H1 (cell line): ENCODE results near the gene DOCK10. TPM values are rescaled to one million over a fixed set of nuclear protein-coding genes. Genes with fewer than 3 reads are reported as not detected.

Experiments used
- CTCF ChIA-PET: fragments of 300-600 bp; sonication (Branson Sonifier 250); formaldehyde crosslinking; loops from one replicate; lab custom pipeline; 2021; ENCODE audit not compliant: partially characterized antibody; lab: Charles Lee
- POLR2A ChIA-PET: fragments of 300-600 bp; sonication (Branson Sonifier 250); formaldehyde crosslinking; loops from one replicate; lab custom pipeline; 2021; ENCODE audit warnings: inconsistent platforms; ENCODE audit not compliant: partially characterized antibody; lab: Charles Lee
- DNase-seq, 2 experiments: peaks; one replicate each; pipeline versions ENCODE4 v3.0.0 to v3.0.0-alpha.2; 2010 to 2022; ENCODE audit warnings: low spot score in 2 of 2, low read depth in 1 of 2, mixed read lengths in 1 of 2
- FAIRE-seq: peaks from 2 replicates; lab custom pipeline; 2011; peaks lifted over from hg19 to GRCh38; lab: Jason Lieb, UNC
- H2AFZ ChIP-seq: 2 replicates; pipeline ENCODE4 v1.8.1; 2012; ENCODE audit warnings: low read length, inconsistent platforms
- H2AK5ac ChIP-seq: 2 replicates; pipeline ENCODE4 v1.6.1; 2013; ENCODE audit warnings: low read depth, low read length
- H2BK120ac ChIP-seq: replicated peaks from 2 replicates; pipeline ENCODE3; 2013; ENCODE audit warnings: low read depth, low read length, inconsistent platforms
- H2BK12ac ChIP-seq: 2 replicates; pipeline ENCODE4 v1.6.1; 2013; ENCODE audit warnings: low read depth, low read length
- H2BK15ac ChIP-seq: 2 replicates; pipeline ENCODE4 v1.6.1; 2013; ENCODE audit warnings: low read length
- H2BK20ac ChIP-seq: 2 replicates; pipeline ENCODE4 v1.6.1; 2013; ENCODE audit warnings: low read length
- H2BK5ac ChIP-seq: 2 replicates; pipeline ENCODE4 v1.6.1; 2013; ENCODE audit warnings: low read depth, low read length
- H3K14ac ChIP-seq: 2 replicates; pipeline ENCODE4 v1.6.1; 2013; ENCODE audit warnings: inconsistent platforms; ENCODE audit not compliant: insufficient read length
- H3K18ac ChIP-seq: 2 replicates; pipeline ENCODE4 v1.6.1; 2013; ENCODE audit warnings: low read length; ENCODE audit errors: extremely low read depth
- H3K23ac ChIP-seq: 2 replicates; pipeline ENCODE4 v1.6.1; 2013; ENCODE audit warnings: inconsistent platforms; ENCODE audit not compliant: insufficient read length
- H3K23me2 ChIP-seq: 2 replicates; pipeline ENCODE4 v1.6.1; 2013; ENCODE audit warnings: low read depth, low read length
- H3K27ac ChIP-seq: 2 replicates; pipeline ENCODE4 v1.6.1; 2011; ENCODE audit warnings: low read depth, low read length, inconsistent platforms
- H3K27me3 ChIP-seq, 4 experiments: replicated peaks in 1 of 4; 1 replicate in 1 of 4; 2 replicates in 3 of 4; pipeline versions ENCODE4 v1.6.1 to v1.8.1; 2011 to 2013; ENCODE audit warnings: low read length in 3 of 4, mild to moderate bottlenecking in 3 of 4, inconsistent platforms in 2 of 4, mixed read lengths in 2 of 4, moderate library complexity in 1 of 4; ENCODE audit not compliant: control insufficient read depth in 3 of 4, insufficient read depth in 3 of 4; ENCODE audit errors: extremely low read depth in 1 of 4
- H3K36me3 ChIP-seq, 4 experiments: 2 replicates each; pipeline versions ENCODE4 v1.6.1 to v1.8.1; 2011 to 2013; ENCODE audit warnings: mild to moderate bottlenecking in 4 of 4, low read length in 3 of 4, moderate library complexity in 2 of 4, control low read depth in 1 of 4, inconsistent platforms in 1 of 4; ENCODE audit not compliant: insufficient read depth in 4 of 4, control insufficient read depth in 2 of 4
- H3K4ac ChIP-seq: replicated peaks from 2 replicates; pipeline ENCODE3; 2013; ENCODE audit warnings: low read length, low read depth, mixed read lengths, inconsistent platforms; ENCODE audit not compliant: insufficient read length
- H3K4me1 ChIP-seq, 4 experiments: replicated peaks in 1 of 4; 1 replicate in 1 of 4; 2 replicates in 3 of 4; pipeline versions ENCODE4 v1.6.1 to v1.8.1; 2011 to 2013; ENCODE audit warnings: low read length in 3 of 4, inconsistent platforms in 2 of 4, mixed read lengths in 1 of 4; ENCODE audit not compliant: insufficient read depth in 4 of 4, control insufficient read depth in 3 of 4
- H3K4me2 ChIP-seq, 2 experiments: 2 replicates each; pipeline versions ENCODE4 v1.6.1 to v1.8.1; 2011 to 2013; ENCODE audit warnings: low read depth in 2 of 2, low read length in 2 of 2, control low read depth in 1 of 2, inconsistent platforms in 1 of 2, mild to moderate bottlenecking in 1 of 2; ENCODE audit not compliant: insufficient read depth in 1 of 2
- H3K4me3 ChIP-seq, 4 experiments: fragments of 200-600, 300-600 bp in 1 of 4; sonication (generic), shearing (Covaris generic), sonication (Bioruptor Twin) in 1 of 4; 2 replicates each; pipeline versions ENCODE4 v1.5.1 to v1.8.1; 2011 to 2016; ENCODE audit warnings: low read length in 4 of 4, low read depth in 3 of 4, control low read depth in 2 of 4, inconsistent platforms in 2 of 4, mild to moderate bottlenecking in 2 of 4, mixed read lengths in 1 of 4, moderate library complexity in 1 of 4; ENCODE audit not compliant: insufficient read depth in 2 of 4; ENCODE audit errors: extremely low read depth in 1 of 4
- H3K56ac ChIP-seq: replicated peaks from 2 replicates; pipeline ENCODE3; 2013; ENCODE audit warnings: low read depth, mild to moderate bottlenecking, mixed read lengths, low read length, inconsistent platforms; ENCODE audit not compliant: insufficient read length
- H3K79me1 ChIP-seq: 2 replicates; pipeline ENCODE4 v1.6.1; 2013; ENCODE audit warnings: low read depth, low read length, control low read depth
- H3K79me2 ChIP-seq, 2 experiments: 2 replicates each; pipeline versions ENCODE4 v1.6.1 to v1.8.1; 2012 to 2013; ENCODE audit warnings: low read length in 2 of 2, mild to moderate bottlenecking in 2 of 2, inconsistent platforms in 1 of 2; ENCODE audit not compliant: insufficient read depth in 2 of 2, control insufficient read depth in 1 of 2
- H3K9ac ChIP-seq, 4 experiments: replicated peaks in 1 of 4; 1 replicate in 1 of 4; 2 replicates in 3 of 4; pipeline versions ENCODE4 v1.6.1 to v1.8.1; 2011 to 2013; ENCODE audit warnings: low read depth in 3 of 4, low read length in 3 of 4, control low read depth in 2 of 4, mild to moderate bottlenecking in 2 of 4, moderate library complexity in 2 of 4, inconsistent platforms in 1 of 4; ENCODE audit errors: extremely low read depth in 1 of 4
- H3K9me3 ChIP-seq, 2 experiments: 2 replicates each; pipeline versions ENCODE4 v1.6.1 to v1.8.1; 2012 to 2013; ENCODE audit warnings: mild to moderate bottlenecking in 2 of 2, moderate library complexity in 2 of 2, control low read depth in 1 of 2, inconsistent platforms in 1 of 2, low read depth in 1 of 2, low read length in 1 of 2, mixed read lengths in 1 of 2; ENCODE audit not compliant: insufficient read depth in 2 of 2
- H4K20me1 ChIP-seq, 2 experiments: replicated peaks in 1 of 2; 2 replicates each; pipeline versions ENCODE3 to v1.8.1; 2011 to 2013; ENCODE audit warnings: inconsistent platforms in 2 of 2, low read length in 2 of 2, mild to moderate bottlenecking in 1 of 2; ENCODE audit not compliant: insufficient read depth in 2 of 2, control insufficient read depth in 1 of 2
- H4K5ac ChIP-seq: 2 replicates; pipeline ENCODE4 v1.6.1; 2013; ENCODE audit warnings: low read length, low read depth, mixed read lengths, inconsistent platforms; ENCODE audit not compliant: insufficient read length
- H4K8ac ChIP-seq: 2 replicates; pipeline ENCODE4 v1.8.0; 2013; ENCODE audit warnings: mild to moderate bottlenecking, moderate library complexity, low read length, inconsistent platforms; ENCODE audit not compliant: insufficient read depth; ENCODE audit errors: extremely low read depth
- H4K91ac ChIP-seq: replicated peaks from 2 replicates; pipeline ENCODE3; 2013; ENCODE audit warnings: low read length, mixed read lengths, inconsistent platforms; ENCODE audit not compliant: insufficient read length
- BACH1 ChIP-seq: IDR thresholded peaks from 2 replicates; pipeline ENCODE4 v1.6.1; 2012; ENCODE audit warnings: low read length, improper control_type of control experiment
- BRCA1 ChIP-seq: IDR thresholded peaks from 2 replicates; pipeline ENCODE4 v1.6.1; 2012; ENCODE audit warnings: low read depth, low read length, improper control_type of control experiment
- CBX5 ChIP-seq: fragments of 300-800, 300-1000 bp; sonication (generic); IDR thresholded peaks from 2 replicates; pipeline ENCODE4 v1.7.1; 2016; ENCODE audit warnings: antibody characterized with exemption, low read length, low read depth
- CHD2 ChIP-seq: IDR thresholded peaks from 2 replicates; pipeline ENCODE4 v1.6.1; 2012; ENCODE audit warnings: low read length, improper control_type of control experiment
- EZH2 ChIP-seq: fragments of 200-600 bp; sonication (generic); IDR thresholded peaks from 2 replicates; pipeline ENCODE4 v1.7.1; 2012; ENCODE audit warnings: low read depth, mild to moderate bottlenecking, moderate library complexity, low read length, inconsistent platforms; ENCODE audit not compliant: severe bottlenecking
- GABPA ChIP-seq: IDR thresholded peaks from 2 replicates; pipeline ENCODE4 v1.6.1; 2011; ENCODE audit warnings: mild to moderate bottlenecking, low read length, moderate library complexity, borderline replicate concordance; ENCODE audit not compliant: insufficient read depth
- KDM5A ChIP-seq: fragments of 200-600 bp; IDR thresholded peaks from 2 replicates; pipeline ENCODE4 v1.7.1; 2012; ENCODE audit warnings: mild to moderate bottlenecking, low read length, inconsistent platforms, mixed read lengths
- MAFK ChIP-seq: IDR thresholded peaks from 2 replicates; pipeline ENCODE4 v1.6.1; 2012; ENCODE audit warnings: low read depth, mild to moderate bottlenecking, improper control_type of control experiment, low read length
- PHF8 ChIP-seq: fragments of 200-600 bp; sonication (generic); conservative IDR thresholded peaks from 2 replicates; pipeline ENCODE4 v1.7.1; 2012; ENCODE audit warnings: low read depth, mild to moderate bottlenecking, inconsistent platforms, low read length, moderate library complexity
- POU5F1 ChIP-seq: IDR thresholded peaks from 2 replicates; pipeline ENCODE4 v1.6.1; 2011; ENCODE audit warnings: low read depth, mild to moderate bottlenecking, low read length, moderate library complexity
- RXRA ChIP-seq: IDR thresholded peaks from 2 replicates; pipeline ENCODE4 v1.6.1; 2011; ENCODE audit warnings: low read depth, mild to moderate bottlenecking, low read length, moderate library complexity; ENCODE audit not compliant: insufficient read depth
- SAP30 ChIP-seq: fragments of 300-600 bp; sonication (generic); IDR thresholded peaks from 2 replicates; pipeline ENCODE4 v1.7.1; 2012; ENCODE audit warnings: low read length, moderate library complexity, mild to moderate bottlenecking, inconsistent platforms; ENCODE audit not compliant: insufficient read depth, insufficient replicate concordance
- SP1 ChIP-seq: IDR thresholded peaks from 2 replicates; pipeline ENCODE4 v1.6.1; 2011; ENCODE audit warnings: low read depth, low read length
- SRF ChIP-seq: IDR thresholded peaks from 2 replicates; pipeline ENCODE4 v1.6.1; 2011; ENCODE audit warnings: mild to moderate bottlenecking, low read depth, low read length, moderate library complexity
- polyA plus RNA-seq, 7 experiments: library from polyadenylated mRNA; depleted of rRNA in 3 of 7; stranded (reverse) in 5 of 7; unstranded in 2 of 7; fragments of >200 nt in 5 of 7; fragments of 200-250 nt in 2 of 7; gene quantifications; 1 replicate in 5 of 7; 2 replicates in 1 of 7; 4 replicates in 1 of 7; pipeline versions ENCODE4 v1.2.1 to v1.2.3, GENCODE V29; 2011 to 2013; ENCODE audit warnings: missing spikeins in 2 of 7, mixed read lengths in 2 of 7
- total RNA-seq: library from RNA; stranded (reverse); fragmentation: NEBNext Ultra II Directional; extraction: Animal tissue kit (Norgen Biotek cat#: 25700); gene quantifications from 2 replicates; pipeline ENCODE4 v1.2.1, GENCODE V29; 2021
- TF ChIP-seq, protein P1 (sequence below): IDR thresholded peaks from 2 replicates; pipeline ENCODE4 v1.6.1; 2012; ENCODE audit warnings: inconsistent platforms

The DOCK10 gene
- total and polyA plus RNA-seq, 2 of the 8 experiments (the other 6 are each of a cell fraction or from before 2014, with no cell fraction given) = 0.33 to 1.6 TPM

DNA sequence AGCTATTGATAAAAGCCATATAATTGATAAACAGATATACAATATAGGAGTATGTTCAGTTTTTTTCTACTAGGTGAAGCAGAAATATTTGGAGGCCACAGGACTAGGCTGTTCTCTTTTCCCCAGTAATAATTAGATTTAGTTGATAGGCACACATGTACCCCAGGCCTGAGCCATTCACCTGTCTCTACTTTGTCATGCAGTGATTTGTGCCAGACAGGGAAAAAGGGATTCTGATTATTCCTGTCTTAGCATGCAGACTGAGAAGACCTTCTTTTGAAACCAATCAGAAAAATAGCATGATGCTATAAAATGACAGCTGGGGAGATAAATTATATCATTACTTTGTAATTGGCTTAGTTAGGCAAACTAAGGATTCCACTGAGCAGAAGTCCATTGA lies 94.3 kb downstream of the DOCK10 start:
- CTCF ChIA-PET = interaction anchor here (0.8 to 1.5 kb wide), 4 partner anchors 11 to 711 kb away, joined by 3 read pairs; no protein-coding TSS in a partner anchor
- POLR2A ChIA-PET = no interaction called here
- no peak overlapping the region for H2AK5ac ChIP-seq

More for the DNA sequence above, 94.3 kb downstream of the DOCK10 start:
- Histone ChIP-seq H4K5ac (no peak overlapping the region), H3K4me3 (no peak overlapping the region), H3K23me2 (no peaks in the 10 kb centered on the region), H3K9me3 (no peaks in the 10 kb centered on the region), H2BK120ac (no peak overlapping the region), H3K36me3 (no peaks in the 10 kb centered on the region), H3K56ac (no peak overlapping the region), H2BK15ac (no peak overlapping the region), H2BK12ac (no peak overlapping the region), H4K8ac (no peak overlapping the region), H3K4ac (no peak overlapping the region), H3K9ac (no peak overlapping the region), H3K79me2 (no peaks in the 10 kb centered on the region), H3K23ac (no peak overlapping the region), H3K27ac (no peak overlapping the region), H3K4me1 (peaks cover 0 to 9% (median 0%) of the 10 kb centered on the region in 4 experiments; a peak in 1 of 7 replicates), H2AFZ (no peak overlapping the region), H2BK5ac (no peak overlapping the region), H3K18ac (no peak overlapping the region), H3K4me2 (no peak overlapping the region), H4K20me1 (no peaks in the 10 kb centered on the region), H2BK20ac (no peak overlapping the region), H3K79me1 (no peaks in the 10 kb centered on the region), H3K14ac (no peak overlapping the region), H3K27me3 (no peaks in the 10 kb centered on the region), H4K91ac (no peak overlapping the region)
- TF ChIP-seq SAP30 (no peak), EZH2 (no peak), BRCA1 (no peak), MAFK (no peak), RXRA (no peak), SP1 (no peak), KDM5A (no peak), CHD2 (no peak), PHF8 (no peak), POU5F1 (no peak), CBX5 (no peak), BACH1 (no peak), GABPA (no peak), SRF (no peak)
- TF ChIP-seq, protein P1, sequence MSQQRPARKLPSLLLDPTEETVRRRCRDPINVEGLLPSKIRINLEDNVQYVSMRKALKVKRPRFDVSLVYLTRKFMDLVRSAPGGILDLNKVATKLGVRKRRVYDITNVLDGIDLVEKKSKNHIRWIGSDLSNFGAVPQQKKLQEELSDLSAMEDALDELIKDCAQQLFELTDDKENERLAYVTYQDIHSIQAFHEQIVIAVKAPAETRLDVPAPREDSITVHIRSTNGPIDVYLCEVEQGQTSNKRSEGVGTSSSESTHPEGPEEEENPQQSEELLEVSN = no peak
- FAIRE-seq (no peak), DNase-seq (no peak)
